HG02623 (cell line): ENCODE data around the gene MMP11.

Experiments
- ATAC-seq: cut with Tn5 transposase; IDR thresholded peaks from one replicate; pipeline ENCODE4 v1.9.1; 2021; ENCODE audit warnings: moderate library complexity; ENCODE audit not compliant: unreplicated experiment

The MMP11 gene

GRCh38 chr22:23780146-23780748, 7.6 kb downstream of the MMP11 start:
- no peak for ATAC-seq

- ATAC-seq = no peak
These were observed 8.4 kb downstream of the MMP11 start for GRCh38 chr22:23781065-23781464.

GRCh38 chr22:23781511-23782183, 9.0 kb downstream of the MMP11 start:
- ATAC-seq = no peak

- no peak for ATAC-seq
These were observed 9.6 kb downstream of the MMP11 start for GRCh38 chr22:23782252-23782651.

GRCh38 chr22:23782703-23783102, 10.1 kb downstream of the MMP11 start:
- ATAC-seq = no peak

GRCh38 chr22:23783265-23784150, 10.9 kb downstream of the MMP11 start:
- ATAC-seq = no peak

- no peak for ATAC-seq
These were observed 11.6 kb downstream of the MMP11 start for GRCh38 chr22:23784215-23784732.

- no peak for ATAC-seq
These were observed 13.6 kb downstream of the MMP11 start for GRCh38 chr22:23786261-23786710.

- ATAC-seq = peak; percentile 59
These were observed 14.3 kb downstream of the MMP11 start, which contains the start of gene SMARCB1 for GRCh38 chr22:23786752-23787599. Gene SMARCB1, plus strand, starts transcription at chr22:23786966. Its CDS starts 204 bp downstream, at chr22:23787170.

- no peak for ATAC-seq
These were observed 14.9 kb downstream of the MMP11 start for GRCh38 chr22:23787600-23787896.

- ATAC-seq = no peak
These were observed 15.3 kb downstream of the MMP11 start for GRCh38 chr22:23787910-23788309.

- no peak for ATAC-seq
These were observed 16.5 kb downstream of the MMP11 start for GRCh38 chr22:23789121-23789520.

GRCh38 chr22:23789638-23790037, 17.0 kb downstream of the MMP11 start:
- ATAC-seq = no peak

- ATAC-seq = no peak
These were observed 18.4 kb downstream of the MMP11 start for GRCh38 chr22:23790819-23791737.

- ATAC-seq = no peak
These were observed 19.3 kb downstream of the MMP11 start for GRCh38 chr22:23791738-23792645.

- no peak for ATAC-seq
These were observed 20.7 kb downstream of the MMP11 start for GRCh38 chr22:23793326-23793725.

- ATAC-seq = no peak
These were observed 23.8 kb downstream of the MMP11 start for GRCh38 chr22:23796461-23796860.
